Measurements from ENCODE around the gene BORCS6. TPM values are rescaled to one million over a fixed set of nuclear protein-coding genes. Genes with fewer than 3 reads are reported as not detected.
A peak's percentile ranks its signal among the peaks of the same experiment; 100 is the strongest.

BORCS6 gene
- total and polyA plus RNA-seq, 2 of the 13 experiments (the other 11 are each of a cell fraction or from before 2014, with no cell fraction given): 2.0 to 5.1 TPM

DNA sequence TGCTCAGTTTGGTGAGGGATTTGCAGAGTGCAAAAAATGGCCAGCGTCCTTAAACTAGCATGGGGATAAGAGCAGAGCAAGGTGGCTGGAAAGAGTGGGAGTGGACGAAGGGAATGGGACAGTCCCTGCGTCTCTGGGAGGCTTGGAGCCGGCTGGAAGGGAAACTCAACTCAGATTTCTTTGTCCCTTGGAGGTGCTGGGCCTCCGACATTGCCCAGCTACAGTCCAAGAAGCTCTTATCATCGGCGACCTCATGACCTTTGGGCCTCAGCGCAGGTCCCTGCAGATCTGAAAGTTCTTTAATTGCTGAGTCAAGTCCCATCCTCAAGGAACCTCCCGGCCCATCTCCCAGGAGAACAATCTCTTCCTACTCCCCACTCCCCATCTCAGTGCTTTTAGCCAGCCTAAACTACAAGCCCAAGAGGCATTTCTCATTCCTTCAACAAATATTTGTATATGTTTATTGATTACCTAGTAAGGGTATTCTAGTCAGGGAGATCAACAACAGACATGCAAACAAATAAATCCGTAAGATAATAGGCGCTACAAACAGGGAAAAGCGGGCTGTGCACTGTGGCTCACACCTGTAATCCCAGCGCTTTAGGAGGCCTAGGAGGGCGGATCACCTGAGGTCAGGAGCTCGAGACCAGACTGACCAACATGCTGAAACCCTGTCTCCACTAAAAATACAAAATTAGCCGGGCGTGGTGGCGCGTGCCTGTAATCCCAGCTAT lies 12.8 kb downstream of the BORCS6 start:
- ATAC-seq (peak; percentile 28), FAIRE-seq (no peak), DNase-seq (ENCODE audit: low spot score) (no peak)
- H3K9ac ChIP-seq (ENCODE audit: insufficient read depth, low read depth, low read length): peak overlapping the region; percentile 74
- H3K27me3 ChIP-seq (ENCODE audit: control insufficient read depth in 1 of 2, insufficient read depth in 2 of 2, low read length in 2 of 2): no peaks in the 10 kb centered on the region; a peak in 1 of 5 replicates
- CTCF ChIA-PET (ENCODE audit: low intra/inter-chr PET ratio, low total read pairs): no interaction called here
- H3K79me2 ChIP-seq (ENCODE audit: insufficient read depth, low read length): no peaks in the 10 kb centered on the region
- H3K27ac ChIP-seq (ENCODE audit: extremely low read length, insufficient read depth, low read length): peak overlapping the region; percentile 65
- H3K4me2 ChIP-seq (ENCODE audit: low read depth, low read length): peak overlapping the region; percentile 95
- peak overlapping the region; percentile 16 for H2AFZ ChIP-seq (ENCODE audit: low read length)
- intact Hi-C loops (cut with micrococcal nuclease; ENCODE audit: unreplicated experiment) (no loop called here), in situ Hi-C loops (cut with HindIII; ENCODE audit: extremely low pct_ligation_motif_present, low pct_unique_long_range_greater_than_20kb) (no loop called here)
- peaks cover 55% of the 10 kb centered on the region for H3K4me1 ChIP-seq (ENCODE audit: insufficient read depth, low read length)
- no peaks in the 10 kb centered on the region for H3K9me3 ChIP-seq (ENCODE audit: low read length)
- WGBS (ENCODE audit: low lambda C conversion rate): 6% methylated on average over 16 of the region's 19 CpGs
- peak overlapping the region; percentile 63 to 86 (median 83) for H3K4me3 ChIP-seq (replicated peaks in 1 of 3; ENCODE audit: insufficient read depth in 1 of 3, low read depth in 2 of 3, low read length in 3 of 3)
- no peaks in the 10 kb centered on the region for H3K36me3 ChIP-seq (replicated peaks in 1 of 2; ENCODE audit: control insufficient read depth in 1 of 2, insufficient read depth in 2 of 2, low read length in 2 of 2)
- BruUV-seq (replicated peaks): no TSS peak
- POLR2A ChIA-PET: interaction anchor here (0.9 to 4.5 kb wide), 5 partner anchors 13 to 118 kb away, joined by 3 to 160 read pairs (median 7); partner anchors contain the start of genes AURKB, BORCS6 and SLC25A35
- no peaks in the 10 kb centered on the region for H4K20me1 ChIP-seq (ENCODE audit: insufficient read depth, low read length)
- TF ChIP-seq SNAPC4 (CRISPR knock-in tag; IDR thresholded peaks at IDR 0.05): 0 out of 2 replicates have a peak, but pooled peaks have one; percentile 15
- peak; percentile 56; the same call in 1 of the 2 replicates for TF ChIP-seq NR2F6 (IDR thresholded peaks at IDR 0.05)
- 0 out of 2 replicates have a peak, but pooled peaks have one; percentile 8 for TF ChIP-seq NR2F6 (CRISPR knock-in tag; IDR thresholded peaks at IDR 0.05)
- no peak for TF ChIP-seq ELF1 (CRISPR knock-in tag; IDR thresholded peaks at IDR 0.05)
- no peak for TF ChIP-seq ZNF615 (CRISPR knock-in tag; IDR thresholded peaks at IDR 0.05; ENCODE audit: borderline replicate concordance)
- TF ChIP-seq MLX (CRISPR knock-in tag; IDR thresholded peaks at IDR 0.05): peak; percentile 9; the same call in 1 of the 2 replicates
- peak; percentile 94 for TF ChIP-seq PRDM15 (CRISPR knock-in tag; IDR thresholded peaks at IDR 0.05)
- 0 out of 2 replicates have a peak, but pooled peaks have one; percentile 20 for TF ChIP-seq YEATS4 (CRISPR knock-in tag; IDR thresholded peaks at IDR 0.05; ENCODE audit: borderline replicate concordance)
- no peak; the same call in 1 of the 2 replicates for TF ChIP-seq ZNF460 (CRISPR knock-in tag; IDR thresholded peaks at IDR 0.05; ENCODE audit: borderline replicate concordance)
- TF ChIP-seq, protein P1, sequence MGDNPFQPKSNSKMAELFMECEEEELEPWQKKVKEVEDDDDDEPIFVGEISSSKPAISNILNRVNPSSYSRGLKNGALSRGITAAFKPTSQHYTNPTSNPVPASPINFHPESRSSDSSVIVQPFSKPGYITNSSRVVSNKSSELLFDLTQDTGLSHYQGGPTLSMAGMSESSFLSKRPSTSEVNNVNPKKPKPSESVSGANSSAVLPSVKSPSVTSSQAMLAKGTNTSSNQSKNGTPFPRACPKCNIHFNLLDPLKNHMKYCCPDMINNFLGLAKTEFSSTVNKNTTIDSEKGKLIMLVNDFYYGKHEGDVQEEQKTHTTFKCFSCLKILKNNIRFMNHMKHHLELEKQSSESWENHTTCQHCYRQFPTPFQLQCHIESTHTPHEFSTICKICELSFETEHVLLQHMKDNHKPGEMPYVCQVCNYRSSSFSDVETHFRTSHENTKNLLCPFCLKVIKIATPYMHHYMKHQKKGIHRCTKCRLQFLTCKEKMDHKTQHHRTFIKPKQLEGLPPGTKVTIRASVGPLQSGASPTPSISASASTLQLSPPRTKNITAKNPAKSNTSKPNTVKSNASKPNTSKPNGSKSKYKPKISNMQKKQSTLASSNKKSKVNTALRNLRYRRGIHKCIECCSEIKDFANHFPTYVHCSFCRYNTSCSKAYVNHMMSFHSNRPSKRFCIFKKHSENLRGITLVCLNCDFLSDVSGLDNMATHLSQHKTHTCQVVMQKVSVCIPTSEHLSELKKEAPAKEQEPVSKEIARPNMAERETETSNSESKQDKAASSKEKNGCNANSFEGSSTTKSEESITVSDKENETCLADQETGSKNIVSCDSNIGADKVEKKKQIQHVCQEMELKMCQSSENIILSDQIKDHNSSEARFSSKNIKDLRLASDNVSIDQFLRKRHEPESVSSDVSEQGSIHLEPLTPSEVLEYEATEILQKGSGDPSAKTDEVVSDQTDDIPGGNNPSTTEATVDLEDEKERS (CRISPR knock-in tag; IDR thresholded peaks at IDR 0.05): peak; percentile 62; the same call in 1 of the 2 replicates

All from HepG2 (cell line).